Choroid plexus epithelial cell (primary cell): ENCODE results near the gene C15orf61.

Source experiments
- DNase-seq: peaks from one replicate; pipeline ENCODE4 v3.0.0-alpha.2; 2010; ENCODE audit warnings: low read depth
- H3K4me3 ChIP-seq: 2 replicates; pipeline ENCODE4 v1.5.1; 2011; ENCODE audit warnings: low read depth, mild to moderate bottlenecking, control low read depth, low read length, moderate library complexity
- TF ChIP-seq, protein P1 (sequence below): conservative IDR thresholded peaks from 2 replicates; pipeline ENCODE4 v1.5.1; 2011; ENCODE audit warnings: low read depth, mild to moderate bottlenecking, control low read depth, inconsistent platforms, low read length, moderate library complexity

The C15orf61 gene

GRCh38 chr15:67495585-67495984 is 25.3 kb upstream of the C15orf61 start:
- TF ChIP-seq, protein P1, sequence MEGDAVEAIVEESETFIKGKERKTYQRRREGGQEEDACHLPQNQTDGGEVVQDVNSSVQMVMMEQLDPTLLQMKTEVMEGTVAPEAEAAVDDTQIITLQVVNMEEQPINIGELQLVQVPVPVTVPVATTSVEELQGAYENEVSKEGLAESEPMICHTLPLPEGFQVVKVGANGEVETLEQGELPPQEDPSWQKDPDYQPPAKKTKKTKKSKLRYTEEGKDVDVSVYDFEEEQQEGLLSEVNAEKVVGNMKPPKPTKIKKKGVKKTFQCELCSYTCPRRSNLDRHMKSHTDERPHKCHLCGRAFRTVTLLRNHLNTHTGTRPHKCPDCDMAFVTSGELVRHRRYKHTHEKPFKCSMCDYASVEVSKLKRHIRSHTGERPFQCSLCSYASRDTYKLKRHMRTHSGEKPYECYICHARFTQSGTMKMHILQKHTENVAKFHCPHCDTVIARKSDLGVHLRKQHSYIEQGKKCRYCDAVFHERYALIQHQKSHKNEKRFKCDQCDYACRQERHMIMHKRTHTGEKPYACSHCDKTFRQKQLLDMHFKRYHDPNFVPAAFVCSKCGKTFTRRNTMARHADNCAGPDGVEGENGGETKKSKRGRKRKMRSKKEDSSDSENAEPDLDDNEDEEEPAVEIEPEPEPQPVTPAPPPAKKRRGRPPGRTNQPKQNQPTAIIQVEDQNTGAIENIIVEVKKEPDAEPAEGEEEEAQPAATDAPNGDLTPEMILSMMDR: no peak
- H3K4me3 ChIP-seq: no peak overlapping the region
- DNase-seq: no peak

DNA sequence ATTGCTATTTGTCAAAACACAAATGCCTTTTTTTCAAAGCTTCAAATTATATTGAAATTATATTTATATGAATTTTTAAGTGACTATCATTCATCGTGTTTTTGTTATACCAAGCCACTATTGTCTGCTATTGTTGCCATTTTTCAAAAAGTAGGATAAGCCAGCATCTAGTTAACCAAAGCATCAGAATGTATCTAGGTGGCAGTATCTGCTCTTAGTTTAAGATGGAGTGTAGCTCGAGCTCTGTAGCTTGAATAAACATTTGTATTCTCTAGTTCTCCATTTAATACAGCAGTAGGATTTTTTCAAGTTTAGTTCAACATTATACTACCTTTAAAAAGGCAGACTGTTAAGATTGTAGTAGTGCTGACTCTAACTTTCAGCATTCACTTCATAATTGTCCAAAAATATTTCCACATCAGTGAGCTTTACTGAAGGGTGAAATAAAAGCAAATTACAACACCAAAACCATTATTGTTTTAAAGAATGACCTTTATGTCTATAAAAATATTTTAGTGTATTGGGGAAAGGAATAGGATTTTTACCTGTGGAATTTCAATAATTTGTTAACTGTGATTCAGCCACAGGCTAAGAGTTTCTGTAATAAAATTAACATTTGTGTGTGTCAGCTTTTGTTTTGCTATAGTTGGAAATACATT is 19.6 kb upstream of the C15orf61 start:
- TF ChIP-seq, protein P1: peak; percentile 58
- H3K4me3 ChIP-seq: no peak overlapping the region
- peak; percentile 73 for DNase-seq

DNA sequence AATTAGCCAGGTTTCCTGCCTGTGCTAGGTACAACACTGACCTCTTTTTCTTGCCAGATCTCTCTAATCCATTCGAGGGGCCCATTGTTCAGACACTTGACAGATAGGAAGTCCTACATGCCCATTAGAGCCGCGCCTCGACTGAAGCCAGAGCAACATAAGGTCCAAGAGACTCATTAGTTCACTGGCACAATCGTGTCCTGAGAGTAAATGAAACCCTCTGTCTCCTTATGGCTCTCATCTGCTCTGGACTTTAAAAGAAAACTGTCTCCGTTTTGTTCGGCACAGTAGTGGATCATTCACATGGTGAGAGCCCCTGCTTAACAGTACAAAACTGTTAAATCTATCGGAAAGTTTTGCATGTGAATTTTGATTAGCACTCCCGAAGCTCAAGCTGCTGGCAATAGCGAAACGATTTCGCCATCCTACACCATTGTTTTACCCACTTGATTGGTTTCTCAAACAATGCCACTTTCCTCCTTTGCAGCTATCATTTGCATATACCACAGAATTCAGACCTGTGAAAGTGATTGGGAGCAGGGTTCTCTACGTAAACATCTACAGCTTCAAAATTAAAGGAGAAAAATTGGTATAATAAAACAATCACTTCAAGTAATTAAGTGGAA is 19.0 kb upstream of the C15orf61 start:
- no peak overlapping the region for H3K4me3 ChIP-seq

DNA sequence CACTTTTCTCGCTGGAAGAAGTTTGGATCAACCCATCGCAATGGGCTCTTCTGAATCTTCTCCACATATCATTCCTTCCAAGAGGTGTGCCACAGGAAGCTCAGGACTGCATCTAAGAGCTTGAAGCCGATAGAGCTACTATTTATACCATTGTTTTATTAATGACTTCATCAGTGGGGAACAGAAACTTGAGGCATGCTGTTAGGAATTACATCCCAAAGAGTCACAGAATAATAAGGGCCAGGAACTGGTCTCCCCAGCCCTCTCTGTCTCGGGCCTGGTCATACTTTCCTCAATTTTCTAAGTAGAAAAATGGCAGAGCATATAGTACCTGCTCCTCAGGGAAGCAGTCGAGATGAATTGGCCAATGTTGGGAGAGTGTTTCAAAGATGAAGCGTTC is 16.9 kb upstream of the C15orf61 start:
- TF ChIP-seq, protein P1: no peak
- DNase-seq: no peak
- H3K4me3 ChIP-seq: no peak overlapping the region

More for the DNA sequence above, 19.0 kb upstream of the C15orf61 start:
- DNase-seq: no peak
- TF ChIP-seq, protein P1: no peak

- no peak for DNase-seq
- TF ChIP-seq, protein P1: no peak
- H3K4me3 ChIP-seq: no peak overlapping the region
Measured at GRCh38 chr15:67504796-67505195, 16.1 kb upstream of the C15orf61 start.

GRCh38 chr15:67505675-67506572 is 15.0 kb upstream of the C15orf61 start:
- no peak for DNase-seq
- H3K4me3 ChIP-seq: no peak overlapping the region
- TF ChIP-seq, protein P1: no peak
